RWPE1 (cell line): ENCODE measurements around the gene LSM2.

ENCODE experiments used
- CTCF ChIA-PET: fragments of 350-600 bp; sonication (Branson Sonifier 250); formaldehyde crosslinking; extraction: SDS; loops from one replicate; lab custom pipeline; 2021; lab: Yijun Ruan, JAX
- POLR2A ChIA-PET: fragments of 400-600 bp; formaldehyde crosslinking; extraction: SDS; loops from one replicate; lab custom pipeline; 2020; ENCODE audit warnings: antibody characterized with exemption; ENCODE audit not compliant: low non-redundant PET; lab: Yijun Ruan, JAX
- DNase-seq: peaks from one replicate; pipeline ENCODE4 v3.0.0; 2012; ENCODE audit warnings: low spot score
- H3K27ac ChIP-seq: fragments of 450-650 bp; 2 replicates; pipeline ENCODE4 v1.5.1; 2017
- TF ChIP-seq, protein P1 (sequence below): fragments of 450-650 bp; conservative IDR thresholded peaks from 2 replicates; pipeline ENCODE4 v1.5.1; 2017; ENCODE audit warnings: low read depth, mild to moderate bottlenecking

LSM2 gene

DNA sequence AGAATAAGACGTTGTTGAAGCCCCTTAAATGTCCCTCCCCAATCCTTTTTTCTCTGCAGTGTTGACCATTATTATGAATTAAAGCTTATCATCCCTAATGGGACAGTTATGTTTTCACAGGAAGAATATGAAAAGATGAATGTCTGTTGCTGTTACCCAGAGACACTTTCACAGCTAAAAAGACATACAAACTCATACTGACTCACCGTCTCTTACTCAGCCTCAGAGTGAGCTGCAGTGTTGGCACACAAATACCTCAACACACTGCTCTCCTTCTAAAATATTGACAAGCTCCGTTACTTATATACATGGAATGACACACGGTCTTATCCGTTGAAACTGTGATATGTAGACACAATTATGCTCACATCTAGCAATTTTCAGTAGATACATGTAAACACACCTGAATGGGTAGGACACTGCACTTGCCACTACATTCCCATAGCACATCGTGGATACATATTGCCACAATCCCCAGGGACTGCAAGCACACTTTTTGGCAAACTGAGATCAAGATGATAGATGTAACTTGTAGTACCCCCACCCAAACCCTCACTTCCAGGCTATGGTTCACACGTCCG lies 53.9 kb downstream of the LSM2 start:
- H3K27ac ChIP-seq: peak overlapping the region; percentile 51
- TF ChIP-seq, protein P1, sequence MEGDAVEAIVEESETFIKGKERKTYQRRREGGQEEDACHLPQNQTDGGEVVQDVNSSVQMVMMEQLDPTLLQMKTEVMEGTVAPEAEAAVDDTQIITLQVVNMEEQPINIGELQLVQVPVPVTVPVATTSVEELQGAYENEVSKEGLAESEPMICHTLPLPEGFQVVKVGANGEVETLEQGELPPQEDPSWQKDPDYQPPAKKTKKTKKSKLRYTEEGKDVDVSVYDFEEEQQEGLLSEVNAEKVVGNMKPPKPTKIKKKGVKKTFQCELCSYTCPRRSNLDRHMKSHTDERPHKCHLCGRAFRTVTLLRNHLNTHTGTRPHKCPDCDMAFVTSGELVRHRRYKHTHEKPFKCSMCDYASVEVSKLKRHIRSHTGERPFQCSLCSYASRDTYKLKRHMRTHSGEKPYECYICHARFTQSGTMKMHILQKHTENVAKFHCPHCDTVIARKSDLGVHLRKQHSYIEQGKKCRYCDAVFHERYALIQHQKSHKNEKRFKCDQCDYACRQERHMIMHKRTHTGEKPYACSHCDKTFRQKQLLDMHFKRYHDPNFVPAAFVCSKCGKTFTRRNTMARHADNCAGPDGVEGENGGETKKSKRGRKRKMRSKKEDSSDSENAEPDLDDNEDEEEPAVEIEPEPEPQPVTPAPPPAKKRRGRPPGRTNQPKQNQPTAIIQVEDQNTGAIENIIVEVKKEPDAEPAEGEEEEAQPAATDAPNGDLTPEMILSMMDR: no peak
- CTCF ChIA-PET: interaction anchor here (0.6 to 1.1 kb wide), 3 partner anchors 14 to 43 kb away, joined by 3 to 4 read pairs (median 4); partner anchors contain the start of gene VARS1
- POLR2A ChIA-PET: interaction anchor here (0.9 to 1.1 kb wide), 2 partner anchors 14 to 50 kb away, joined by 3 read pairs; partner anchors contain the start of gene ABHD16A
- DNase-seq: peak; percentile 44

DNA sequence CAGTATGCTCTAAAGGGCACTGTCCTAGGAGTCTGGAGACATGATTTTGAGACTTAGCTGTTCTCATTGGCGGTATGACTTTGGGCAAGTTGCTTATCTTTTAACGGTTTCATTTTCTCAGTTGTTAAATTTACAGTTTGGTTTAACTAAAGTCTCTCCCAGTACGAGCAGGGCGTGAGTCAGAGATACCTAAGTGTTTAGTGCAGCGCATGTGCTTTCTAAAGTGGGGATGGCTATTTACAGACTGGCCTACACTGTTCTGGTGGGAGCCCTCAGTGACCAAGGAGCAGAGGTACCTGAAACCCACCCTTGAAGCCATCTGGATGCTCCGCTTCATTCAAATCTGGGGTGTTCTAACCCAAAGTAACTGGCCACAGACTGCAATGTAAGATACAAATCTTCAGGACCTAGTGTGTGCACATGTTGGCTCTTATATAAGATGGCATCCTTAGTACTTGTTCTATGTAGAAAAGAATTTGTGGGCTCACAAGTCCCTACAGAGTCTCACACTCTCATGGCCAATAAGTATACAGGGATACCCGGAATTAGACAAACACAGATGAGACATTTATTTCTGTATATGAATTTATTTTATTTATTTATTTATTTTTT lies 56.2 kb downstream of the LSM2 start:
- POLR2A ChIA-PET: no interaction called here
- no peak for DNase-seq
- H3K27ac ChIP-seq: no peak overlapping the region
- TF ChIP-seq, protein P1: no peak
- CTCF ChIA-PET: interaction anchor here (1.1 kb wide), 1 partner anchor 58 kb away, joined by 3 read pairs; no protein-coding TSS in a partner anchor

DNA sequence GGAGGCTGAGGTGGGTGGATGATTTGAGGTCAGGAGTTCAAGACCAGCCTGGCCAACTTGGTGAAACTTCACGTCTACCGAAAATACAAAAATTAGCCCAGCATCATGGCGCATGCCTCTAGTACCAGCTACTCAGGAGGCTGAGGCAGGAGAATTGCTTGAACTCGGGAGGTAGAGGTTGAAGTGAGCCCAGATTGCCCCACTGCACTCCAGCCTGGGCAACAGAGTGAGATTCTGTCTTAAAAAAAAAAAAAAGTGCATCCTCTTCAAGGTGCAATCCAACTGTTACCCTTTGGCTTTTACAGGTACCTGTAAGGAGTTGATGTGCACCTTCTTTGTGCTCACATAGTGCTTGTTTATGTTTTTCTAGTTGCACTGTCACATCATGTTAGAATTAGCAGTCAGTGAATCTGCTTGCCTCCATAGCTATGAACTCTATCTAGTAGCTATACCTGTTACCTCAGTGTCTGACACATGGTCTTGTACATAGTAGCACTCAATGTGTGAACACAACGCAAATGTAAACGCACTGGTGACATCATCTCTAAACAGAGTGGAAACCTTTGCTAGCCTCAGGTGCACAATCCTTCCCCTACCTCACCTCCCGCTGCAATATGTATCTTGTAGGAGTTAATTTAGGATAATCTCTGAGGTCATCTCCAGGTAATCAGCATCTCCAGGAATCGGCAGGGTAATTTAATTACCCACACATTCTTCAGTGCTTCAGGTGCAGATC lies 57.3 kb downstream of the LSM2 start:
- peak overlapping the region; percentile 11; the same call in 1 of the 2 replicates for H3K27ac ChIP-seq
- TF ChIP-seq, protein P1: no peak
- DNase-seq: no peak
- CTCF ChIA-PET: interaction anchor here (1.1 kb wide), 1 partner anchor 57 kb away, joined by 3 read pairs; no protein-coding TSS in a partner anchor
- POLR2A ChIA-PET: no interaction called here
